ENCODE data around the gene TBCD.
A peak's percentile ranks its signal among the peaks of the same experiment; 100 is the strongest.
"Not testable (repeated sequence)": the region's sequence is repeated elsewhere in the genome, so short reads cannot be mapped to it uniquely, and the experiment has no call there.

TBCD gene

GRCh38 chr17:82740906-82741759 lies 10.7 kb upstream of the TBCD start:
- no peak for TF ChIP-seq ZNF274 (IDR thresholded peaks at IDR 0.05; ENCODE audit: low read depth, low read length)
- no peak overlapping the region for H3K4me3 ChIP-seq (ENCODE audit: low read length)

GRCh38 chr17:82743344-82744219 lies 8.3 kb upstream of the TBCD start:
- no peak for TF ChIP-seq ZNF274 (IDR thresholded peaks at IDR 0.05; ENCODE audit: low read depth, low read length)

GRCh38 chr17:82744736-82745135 lies 7.1 kb upstream of the TBCD start:
- H3K4me3 ChIP-seq (ENCODE audit: low read length), result not testable (repeated sequence)

More at GRCh38 chr17:82743344-82744219, 8.3 kb upstream of the TBCD start:
- no peak overlapping the region for H3K4me3 ChIP-seq (ENCODE audit: low read length)

GRCh38 chr17:82745524-82745923 lies 6.3 kb upstream of the TBCD start:
- no peak overlapping the region for H3K4me3 ChIP-seq (ENCODE audit: low read length)
- TF ChIP-seq ZNF274 (IDR thresholded peaks at IDR 0.05; ENCODE audit: low read depth, low read length), result no peak

- TF ChIP-seq ZNF274 (IDR thresholded peaks at IDR 0.05; ENCODE audit: low read depth, low read length), result no peak
- H3K4me3 ChIP-seq (ENCODE audit: low read length), result no peak overlapping the region
Measured at GRCh38 chr17:82748756-82749155, 3.1 kb upstream of the TBCD start.

- no peak overlapping the region for H3K4me3 ChIP-seq (ENCODE audit: low read length)
- no peak for TF ChIP-seq ZNF274 (IDR thresholded peaks at IDR 0.05; ENCODE audit: low read depth, low read length)
Measured at GRCh38 chr17:82750241-82750908, 1.5 kb upstream of the TBCD start.

- H3K4me3 ChIP-seq (ENCODE audit: low read length), result peak overlapping the region; percentile 72; the same call in 1 of the 2 replicates
- no peak for TF ChIP-seq ZNF274 (IDR thresholded peaks at IDR 0.05; ENCODE audit: low read depth, low read length)
Measured at GRCh38 chr17:82751171-82751570, 694 bp upstream of the TBCD start.

- TF ChIP-seq ZNF274 (IDR thresholded peaks at IDR 0.05; ENCODE audit: low read depth, low read length), result no peak
- H3K4me3 ChIP-seq (ENCODE audit: low read length), result peak overlapping the region; percentile 90
Measured at GRCh38 chr17:82752371-82753200, 721 bp downstream of the TBCD start.

- peak overlapping the region; percentile 90; the same call in 1 of the 2 replicates for H3K4me3 ChIP-seq (ENCODE audit: low read length)
- TF ChIP-seq ZNF274 (IDR thresholded peaks at IDR 0.05; ENCODE audit: low read depth, low read length), result no peak
Measured at GRCh38 chr17:82753201-82753464, 1.3 kb downstream of the TBCD start.

- H3K4me3 ChIP-seq (ENCODE audit: low read length), result no peak overlapping the region
- TF ChIP-seq ZNF274 (IDR thresholded peaks at IDR 0.05; ENCODE audit: low read depth, low read length), result no peak
Measured at GRCh38 chr17:82754297-82755208, 2.7 kb downstream of the TBCD start.

GRCh38 chr17:82756166-82756565 lies 4.3 kb downstream of the TBCD start:
- no peak for TF ChIP-seq ZNF274 (IDR thresholded peaks at IDR 0.05; ENCODE audit: low read depth, low read length)

GRCh38 chr17:82765371-82765770 lies 13.5 kb downstream of the TBCD start:
- no peak for TF ChIP-seq ZNF274 (IDR thresholded peaks at IDR 0.05; ENCODE audit: low read depth, low read length)
- H3K4me3 ChIP-seq (ENCODE audit: low read length), result no peak overlapping the region

More at GRCh38 chr17:82756166-82756565, 4.3 kb downstream of the TBCD start:
- H3K4me3 ChIP-seq (ENCODE audit: low read length), result no peak overlapping the region

Measured in GM08714 (cell line).